ENCODE results near the gene HBS1L.

HBS1L gene

GRCh38 chr6:134997133-134997995, 57.3 kb downstream of the HBS1L start:
- no peak for DNase-seq

- no peak for DNase-seq
Observed at GRCh38 chr6:134995536-134995935, 59.1 kb downstream of the HBS1L start.

DNA sequence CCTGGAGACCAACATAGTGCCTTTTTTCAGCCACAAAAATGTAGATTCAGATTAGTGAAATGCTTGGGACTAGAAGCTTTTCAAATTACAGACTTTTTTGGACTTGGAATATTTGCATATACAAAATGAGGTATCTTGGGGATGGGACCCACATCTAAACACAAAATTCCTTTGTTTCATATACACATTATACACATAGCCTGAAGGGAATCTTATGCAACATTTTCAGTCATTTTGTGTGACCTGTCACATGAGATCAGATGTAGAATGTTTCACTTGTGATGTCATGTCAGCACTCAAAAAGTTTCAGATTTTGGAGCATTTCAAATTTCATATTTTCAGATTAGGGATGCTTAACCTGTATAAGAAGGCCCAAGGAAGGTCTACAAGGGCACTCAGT, 60.2 kb downstream of the HBS1L start:
- DNase-seq, result no peak

DNA sequence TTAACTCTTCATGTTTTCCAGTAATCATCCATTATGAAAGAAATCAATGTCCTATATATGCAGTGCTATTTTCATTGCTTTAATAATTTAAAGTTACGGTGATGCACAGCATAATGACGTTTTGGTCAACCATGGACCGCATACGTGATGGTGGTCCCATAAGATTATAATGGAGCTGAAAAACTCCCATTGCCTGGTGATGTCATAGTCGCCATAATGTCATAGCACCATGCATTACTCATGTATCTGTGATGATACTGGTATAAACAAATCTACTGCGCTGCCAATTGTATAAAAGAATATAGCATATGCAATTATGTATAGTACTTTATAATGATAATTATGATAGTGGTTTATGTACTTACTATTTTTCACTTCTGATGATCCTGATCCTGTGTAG, 62.5 kb downstream of the HBS1L start:
- no peak for DNase-seq

DNA sequence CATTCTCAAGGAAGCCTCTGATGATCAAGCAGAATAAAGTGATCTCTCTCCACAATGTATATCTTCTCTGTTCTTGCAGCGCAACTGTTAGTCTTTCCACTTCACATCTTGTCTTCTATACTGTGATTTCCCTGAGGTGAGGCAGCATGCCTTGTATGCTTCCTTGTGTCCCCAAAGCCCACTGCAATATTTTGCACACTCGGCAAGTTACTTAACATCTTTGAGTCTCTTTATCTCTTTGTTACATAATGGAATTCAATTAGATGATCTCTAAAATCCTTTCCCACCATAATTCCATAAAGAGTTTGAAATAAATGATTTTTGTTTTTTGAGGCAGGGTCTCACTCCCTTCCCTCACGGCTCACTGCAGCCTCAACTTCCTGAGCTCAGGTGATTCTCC, 64.4 kb downstream of the HBS1L start:
- DNase-seq, result no peak

DNA sequence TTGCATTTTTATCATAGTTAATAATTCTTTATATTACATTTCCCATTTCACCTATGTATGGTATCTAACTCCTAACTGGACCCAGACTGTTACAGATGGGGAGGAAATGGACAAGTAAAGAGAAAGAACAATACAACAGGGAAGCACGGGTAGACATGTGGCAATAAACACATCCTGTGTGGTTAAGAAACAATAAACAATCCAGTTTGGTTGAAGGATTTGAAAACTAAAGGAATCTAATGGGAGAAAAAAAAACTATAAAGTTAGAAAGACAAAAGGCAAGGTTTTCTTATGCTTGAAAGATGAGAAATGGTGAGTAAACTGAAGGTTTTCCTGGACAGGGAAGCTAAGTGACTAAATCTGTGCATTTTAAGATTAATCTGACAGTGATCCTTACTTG, 69.8 kb downstream of the HBS1L start:
- no peak for DNase-seq

DNA sequence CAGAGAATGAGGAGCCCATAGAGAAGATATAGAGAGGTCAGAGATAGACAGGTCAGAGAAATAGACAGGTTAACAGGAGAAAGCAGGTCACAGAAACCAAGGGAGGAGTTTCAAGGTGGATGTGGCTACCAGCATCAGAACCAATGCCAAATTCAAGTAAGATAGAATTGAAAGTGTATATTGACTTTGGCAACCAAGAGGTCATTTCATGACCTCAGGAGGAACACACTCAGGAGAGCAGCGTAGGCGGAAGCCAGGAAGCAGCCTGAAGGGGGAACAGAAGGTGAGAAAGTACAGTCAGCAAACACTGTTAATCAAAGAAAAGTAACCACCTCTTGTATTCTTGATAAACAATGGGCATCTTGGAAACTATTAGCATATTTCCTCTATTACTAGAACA, 70.8 kb downstream of the HBS1L start:
- DNase-seq, result no peak

- no peak for DNase-seq
Observed at GRCh38 chr6:134982161-134982560, 72.5 kb downstream of the HBS1L start.

- no peak for DNase-seq
Observed at GRCh38 chr6:134980846-134981245, 73.8 kb downstream of the HBS1L start.

GRCh38 chr6:134979142-134979541, 75.5 kb downstream of the HBS1L start:
- DNase-seq, result no peak

DNA sequence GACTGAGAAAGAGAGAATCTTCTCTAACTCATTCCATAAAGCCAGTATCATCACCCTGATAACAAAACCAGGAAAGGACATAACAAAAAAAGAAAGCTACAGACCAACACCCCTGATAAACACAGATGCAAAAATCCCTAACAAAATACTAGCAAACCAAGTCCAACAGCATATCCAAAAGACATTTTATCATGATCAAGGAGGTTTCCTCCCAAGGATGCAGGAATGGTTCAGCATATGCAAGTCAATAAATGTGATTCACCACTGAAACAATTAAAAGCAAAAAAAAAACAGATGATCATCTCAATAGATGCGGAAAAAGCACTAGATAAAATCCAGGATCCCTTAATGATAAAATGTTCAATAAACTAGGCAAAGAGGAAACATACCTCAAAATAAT, 80.3 kb downstream of the HBS1L start:
- no peak for DNase-seq

DNA sequence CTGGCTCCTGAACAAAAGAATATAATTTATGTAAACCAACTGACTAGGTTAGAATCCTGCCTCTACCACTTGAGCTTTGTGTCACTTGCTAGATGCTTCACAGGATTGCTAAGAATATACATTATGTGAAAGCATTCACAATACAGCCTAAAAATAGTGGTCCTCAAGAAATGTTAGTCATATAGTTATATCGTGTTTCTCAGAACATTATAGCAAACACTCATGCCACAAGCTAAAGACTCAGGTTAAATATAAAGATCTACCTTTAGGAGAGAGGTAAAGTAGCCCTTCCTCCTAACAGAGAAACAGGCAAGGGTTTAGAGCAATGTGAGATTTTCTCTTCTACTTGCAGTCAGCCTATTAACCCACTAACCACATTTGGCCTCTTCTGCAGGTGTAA, 86.9 kb downstream of the HBS1L start:
- no peak for DNase-seq

DNA sequence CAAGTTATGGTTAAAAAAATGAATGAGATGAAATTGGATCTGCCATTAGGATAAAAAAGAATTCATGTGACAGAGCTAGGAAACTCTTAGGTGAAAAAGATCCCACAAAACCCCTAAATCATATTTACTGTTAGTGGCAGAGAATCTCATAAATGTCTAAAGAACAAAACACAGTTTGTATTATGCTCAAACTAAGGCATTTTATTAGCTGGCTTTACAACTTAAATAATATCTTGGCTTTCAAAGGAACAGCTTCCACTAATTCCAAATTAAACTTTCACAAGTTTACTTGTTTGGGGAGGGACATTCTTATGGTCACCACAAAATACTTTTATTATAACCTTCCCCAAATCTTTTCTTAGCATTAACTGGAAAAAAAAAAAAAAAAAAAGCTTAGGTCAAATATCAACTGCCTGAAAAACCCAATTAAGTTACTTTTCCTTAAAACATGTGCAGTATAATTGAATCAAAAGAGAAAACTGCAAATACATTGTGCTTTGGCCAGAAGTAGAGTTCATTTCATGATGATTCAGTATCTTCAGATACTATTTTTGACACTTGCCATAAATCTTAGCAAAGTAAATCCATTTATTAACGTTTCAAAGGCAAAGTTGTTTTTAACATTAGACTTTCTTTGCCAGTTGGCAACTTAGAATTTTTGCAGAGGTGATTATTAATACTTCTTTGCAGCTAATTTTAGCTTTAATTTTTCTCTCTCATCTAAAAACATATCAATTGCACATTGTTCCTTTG, 90.0 kb downstream of the HBS1L start:
- no peak for DNase-seq

DNA sequence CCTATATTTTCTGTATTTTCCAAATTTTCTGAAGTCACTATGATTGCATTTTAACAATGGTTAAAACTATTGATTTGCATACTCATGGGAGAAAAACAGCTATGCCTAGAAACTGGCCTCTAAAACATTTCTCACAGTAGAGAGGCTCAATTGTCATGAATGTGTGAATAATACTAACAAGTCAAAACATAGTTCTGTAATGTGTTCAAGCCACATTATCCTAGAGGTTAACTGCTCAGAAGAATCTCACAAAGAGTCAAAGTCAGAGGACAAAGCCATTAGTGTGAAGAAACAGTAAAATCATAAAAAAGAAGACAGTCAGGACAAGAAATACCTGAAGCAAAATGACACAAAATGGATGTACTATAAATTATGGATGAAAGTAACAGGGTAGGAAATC, 92.2 kb downstream of the HBS1L start:
- DNase-seq, result peak; percentile 16

DNA sequence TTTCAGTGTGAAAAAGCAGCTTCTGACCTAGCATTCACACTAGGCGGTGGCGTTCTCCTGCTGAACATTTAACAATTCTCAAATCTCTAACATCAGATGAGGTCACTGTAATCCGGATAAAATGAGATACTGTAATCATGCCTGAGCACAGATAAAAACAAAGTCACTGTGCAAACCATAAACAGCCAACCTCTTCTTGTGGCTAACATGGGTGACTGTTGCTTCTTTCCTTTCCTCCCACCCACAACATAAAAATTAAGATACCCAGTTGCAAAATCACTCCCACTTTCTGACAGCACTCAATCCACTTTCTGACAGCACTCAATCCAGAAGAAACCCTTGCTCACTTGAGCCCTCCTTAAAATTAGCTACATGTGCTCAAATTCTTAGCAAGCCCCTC, 93.3 kb downstream of the HBS1L start:
- DNase-seq, result no peak

DNA sequence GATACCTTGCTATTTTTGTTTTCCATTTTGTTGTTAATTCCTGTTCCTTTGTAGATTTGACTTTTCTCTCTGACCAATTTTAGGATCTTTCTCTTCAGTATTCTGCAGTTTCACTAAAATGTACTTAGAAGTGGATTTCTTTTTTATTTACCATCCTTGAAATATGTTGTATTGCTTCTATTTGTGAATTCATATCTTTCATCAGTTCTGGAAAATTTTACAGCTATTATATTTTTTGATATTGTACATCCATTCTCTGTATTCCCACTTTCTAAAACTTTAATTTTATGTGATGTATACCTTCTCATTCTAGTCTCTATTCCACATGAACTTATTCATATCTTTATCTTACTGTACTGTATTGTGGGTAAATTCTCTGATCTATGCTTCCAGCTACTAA, 95.0 kb downstream of the HBS1L start:
- no peak for DNase-seq

GRCh38 chr6:134956676-134957075, 97.9 kb downstream of the HBS1L start:
- DNase-seq, result no peak

- DNase-seq, result no peak
Observed at GRCh38 chr6:134956032-134956431, 98.6 kb downstream of the HBS1L start.

GRCh38 chr6:134954272-134955000, 100.2 kb downstream of the HBS1L start:
- DNase-seq, result no peak

GRCh38 chr6:134951494-134952263, 102.9 kb downstream of the HBS1L start:
- DNase-seq, result no peak

DNA sequence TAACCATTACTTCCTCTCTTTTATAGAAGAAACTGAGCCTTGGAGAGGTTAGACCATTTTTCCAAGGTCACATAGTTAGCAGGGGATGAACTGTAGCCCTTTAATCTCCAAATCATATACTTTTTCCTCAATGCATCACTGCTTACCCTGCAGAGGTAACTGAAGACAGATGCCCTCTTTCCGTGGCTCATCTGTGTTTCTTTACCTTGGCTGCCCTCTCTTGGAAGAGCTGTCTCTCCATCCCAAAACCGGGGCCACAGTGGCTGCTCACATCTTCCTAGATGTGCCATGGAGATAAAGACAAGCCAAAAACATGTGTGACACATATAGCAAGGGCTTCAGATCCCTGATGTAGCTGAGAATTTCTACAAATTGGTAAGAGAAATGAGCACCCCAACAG, 104.1 kb downstream of the HBS1L start:
- no peak for DNase-seq

DNA sequence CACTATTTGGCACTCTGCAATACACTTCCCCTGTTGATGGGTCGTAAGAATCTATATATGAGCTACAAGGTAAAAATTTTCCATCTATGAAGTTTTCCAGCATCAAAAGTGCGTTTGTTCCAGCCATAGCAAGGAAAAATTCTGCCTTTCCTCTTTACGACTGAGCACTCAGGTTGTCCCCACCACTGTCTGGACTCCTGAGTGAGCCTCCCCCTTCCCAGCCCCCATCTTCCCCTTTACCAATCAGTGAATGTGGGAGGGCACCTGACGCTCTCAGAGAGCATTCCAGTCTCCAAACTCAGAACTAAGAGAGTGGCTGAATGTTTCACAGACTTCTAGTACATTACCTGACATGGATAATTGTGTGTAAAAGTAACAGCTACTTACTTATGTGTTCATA, 104.7 kb downstream of the HBS1L start, which contains the start of gene ALDH8A1:
ALDH8A1 (minus strand) TSS at position 175 of the 400 bp plus-strand sequence; CDS start at position 127, 48 bp downstream.
- DNase-seq, result no peak

DNA sequence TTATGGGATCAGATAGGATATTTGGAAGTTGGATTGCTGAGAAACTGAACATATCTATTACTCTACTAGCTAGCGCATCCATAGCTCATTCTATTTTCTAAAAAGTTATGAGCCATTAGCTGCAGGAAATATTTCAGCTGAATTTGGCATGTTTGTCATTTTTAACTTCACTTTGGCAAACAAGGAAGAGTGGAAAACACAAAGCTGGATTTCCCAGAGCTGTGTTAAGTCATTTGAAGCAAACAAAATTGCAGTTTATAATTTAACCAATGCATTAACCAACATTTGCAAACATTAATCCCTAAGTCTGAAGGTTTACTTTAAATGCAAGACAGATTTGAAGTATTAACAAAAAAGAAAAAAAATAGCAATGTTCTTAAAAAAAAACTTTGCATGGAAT, 105.9 kb downstream of the HBS1L start:
- DNase-seq, result no peak
